ENCODE data around the gene TCIRG1.
"Not testable (repeated sequence)": the region's sequence is repeated elsewhere in the genome, so short reads cannot be mapped to it uniquely, and the experiment has no call there.

Gene TCIRG1

GRCh38 chr11:68038718-68039525 is at the start of gene TCIRG1:
Gene TCIRG1 (plus strand): TSS chr11:68039025. CDS start chr11:68041272, 2,247 bp downstream.
- DNase-seq (ENCODE audit: low read depth) = peak; percentile 34

- DNase-seq (ENCODE audit: low read depth) = not testable (repeated sequence)
Observed at GRCh38 chr11:67990546-67991346, 48.1 kb upstream of the TCIRG1 start.

GRCh38 chr11:67991347-67992121 is 47.3 kb upstream of the TCIRG1 start:
- not testable (repeated sequence) for DNase-seq (ENCODE audit: low read depth)

GRCh38 chr11:67993821-67994220 is 45.0 kb upstream of the TCIRG1 start:
- not testable (repeated sequence) for DNase-seq (ENCODE audit: low read depth)

- not testable (repeated sequence) for DNase-seq (ENCODE audit: low read depth)
Observed at GRCh38 chr11:67994387-67994786, 44.4 kb upstream of the TCIRG1 start.

- not testable (repeated sequence) for DNase-seq (ENCODE audit: low read depth)
Observed at GRCh38 chr11:67995129-67995528, 43.7 kb upstream of the TCIRG1 start.

GRCh38 chr11:67995579-67995978 is 43.2 kb upstream of the TCIRG1 start:
- DNase-seq (ENCODE audit: low read depth) = not testable (repeated sequence)

- DNase-seq (ENCODE audit: low read depth) = no peak
Observed at GRCh38 chr11:67996051-67996450, 42.8 kb upstream of the TCIRG1 start.

- no peak for DNase-seq (ENCODE audit: low read depth)
Observed at GRCh38 chr11:67996622-67997474, 42.0 kb upstream of the TCIRG1 start.

- DNase-seq (ENCODE audit: low read depth) = no peak
Observed at GRCh38 chr11:67997475-67997921, 41.3 kb upstream of the TCIRG1 start.

- no peak for DNase-seq (ENCODE audit: low read depth)
Observed at GRCh38 chr11:67998150-67999045, 40.4 kb upstream of the TCIRG1 start.

GRCh38 chr11:67999201-67999629 is 39.6 kb upstream of the TCIRG1 start:
- no peak for DNase-seq (ENCODE audit: low read depth)

- DNase-seq (ENCODE audit: low read depth) = no peak
Observed at GRCh38 chr11:67999704-68000103, 39.1 kb upstream of the TCIRG1 start.

GRCh38 chr11:68002575-68002937 is 36.3 kb upstream of the TCIRG1 start:
- no peak for DNase-seq (ENCODE audit: low read depth)

- peak; percentile 33 for DNase-seq (ENCODE audit: low read depth)
Observed at GRCh38 chr11:68002938-68003845, 35.6 kb upstream of the TCIRG1 start.

- peak; percentile 63 for DNase-seq (ENCODE audit: low read depth)
Observed at GRCh38 chr11:68003846-68004550, 34.8 kb upstream of the TCIRG1 start, which contains the start of gene UNC93B1. Gene UNC93B1 (minus strand): TSS chr11:68004097. CDS start chr11:68004043, 54 bp downstream.

- no peak for DNase-seq (ENCODE audit: low read depth)
Observed at GRCh38 chr11:68004551-68005335, 34.1 kb upstream of the TCIRG1 start.

Measured in activated gamma-delta T cell treated with anti-CD3 and anti-CD28 coated beads, Interleukin-2, amount 50 U/mL, for 16 hours (primary cell).